Measurements from ENCODE around the gene FAM171A1.

Gene FAM171A1

GRCh38 chr10:15168291-15168785 is 202.8 kb downstream of the FAM171A1 start, which contains the start of gene NMT2:
NMT2 (minus strand) TSS chr10:15168693; CDS start chr10:15168612, 81 bp downstream.
- DNase-seq, result peak; percentile 95

- DNase-seq, result peak; percentile 83
These were observed 203.4 kb downstream of the FAM171A1 start for GRCh38 chr10:15167411-15168290.

GRCh38 chr10:15166325-15166724 is 204.8 kb downstream of the FAM171A1 start:
- no peak for DNase-seq

- DNase-seq, result no peak
These were observed 207.7 kb downstream of the FAM171A1 start for GRCh38 chr10:15163253-15163828.
